Activated B cell treated with CpG ODN at 0.5 μM for 24 hours (primary cell): ENCODE measurements around the gene LPP. TPM values are rescaled to one million over a fixed set of nuclear protein-coding genes. Genes with fewer than 3 reads are reported as not detected.

Experiments
- ATAC-seq: fragments of 200-7000 bp; cut with Tn5 transposase; one replicate; pipeline ENCODE4 v1.10.0; 2021; ENCODE audit warnings: low read depth, mild to moderate bottlenecking, moderate library complexity
- CTCF ChIA-PET: fragments of 350-600 bp; sonication (Branson Sonifier 250); formaldehyde crosslinking; loops from one replicate; lab custom pipeline; 2021; ENCODE audit warnings: antibody characterized with exemption; lab: Charles Lee
- POLR2A ChIA-PET: fragments of 350-600 bp; sonication (Branson Sonifier 250); formaldehyde crosslinking; loops from one replicate; lab custom pipeline; 2021; ENCODE audit warnings: antibody characterized with exemption; lab: Charles Lee
- DNase-seq: peaks from one replicate; pipeline ENCODE4 v3.0.0; 2022
- H3K27ac Mint-ChIP-seq: one replicate; pipeline ENCODE4 v1.8.0; 2020; ENCODE audit warnings: mixed read lengths
- H3K27me3 Mint-ChIP-seq: one replicate; pipeline ENCODE4 v1.8.0; 2021; ENCODE audit warnings: mixed read lengths
- H3K36me3 Mint-ChIP-seq: one replicate; pipeline ENCODE4 v1.8.0; 2021; ENCODE audit warnings: low read depth, mixed read lengths
- H3K4me1 Mint-ChIP-seq: one replicate; pipeline ENCODE4 v1.8.0; 2021; ENCODE audit warnings: mixed read lengths
- H3K4me3 Mint-ChIP-seq: one replicate; pipeline ENCODE4 v1.8.0; 2020; ENCODE audit warnings: mild to moderate bottlenecking, mixed read lengths
- H3K9me3 Mint-ChIP-seq: one replicate; pipeline ENCODE4 v1.8.0; 2020; ENCODE audit warnings: mixed read lengths
- intact Hi-C: fragments of 100-400 bp; cut with micrococcal nuclease; formaldehyde crosslinking; loops from one replicate; pipeline ENCODE4 v1.15.1; 2024
- total RNA-seq: library from RNA; stranded (reverse); gene quantifications from 2 replicates; pipeline ENCODE4 v1.2.3, GENCODE V29; 2022
- TF ChIP-seq, protein P1 (sequence below): fragments of 200-600 bp; IDR thresholded peaks from one replicate; pipeline ENCODE4 v1.8.0; 2022; ENCODE audit warnings: antibody characterized with exemption, mild to moderate bottlenecking

Gene LPP
- total RNA-seq, 1 donor from 2014 or later: 60.1 TPM

- Mint-ChIP-seq H3K27ac (no peak overlapping the region), H3K9me3 (no peaks in the 10 kb centered on the region), H3K36me3 (no peaks in the 10 kb centered on the region), H3K27me3 (no peaks in the 10 kb centered on the region), H3K4me3 (no peak overlapping the region), H3K4me1 (no peaks in the 10 kb centered on the region)
- ChIA-PET CTCF (no interaction called here), POLR2A (no interaction called here)
- intact Hi-C loops: no loop called here
- DNase-seq (no peak), ATAC-seq (no peak)
- TF ChIP-seq, protein P1, sequence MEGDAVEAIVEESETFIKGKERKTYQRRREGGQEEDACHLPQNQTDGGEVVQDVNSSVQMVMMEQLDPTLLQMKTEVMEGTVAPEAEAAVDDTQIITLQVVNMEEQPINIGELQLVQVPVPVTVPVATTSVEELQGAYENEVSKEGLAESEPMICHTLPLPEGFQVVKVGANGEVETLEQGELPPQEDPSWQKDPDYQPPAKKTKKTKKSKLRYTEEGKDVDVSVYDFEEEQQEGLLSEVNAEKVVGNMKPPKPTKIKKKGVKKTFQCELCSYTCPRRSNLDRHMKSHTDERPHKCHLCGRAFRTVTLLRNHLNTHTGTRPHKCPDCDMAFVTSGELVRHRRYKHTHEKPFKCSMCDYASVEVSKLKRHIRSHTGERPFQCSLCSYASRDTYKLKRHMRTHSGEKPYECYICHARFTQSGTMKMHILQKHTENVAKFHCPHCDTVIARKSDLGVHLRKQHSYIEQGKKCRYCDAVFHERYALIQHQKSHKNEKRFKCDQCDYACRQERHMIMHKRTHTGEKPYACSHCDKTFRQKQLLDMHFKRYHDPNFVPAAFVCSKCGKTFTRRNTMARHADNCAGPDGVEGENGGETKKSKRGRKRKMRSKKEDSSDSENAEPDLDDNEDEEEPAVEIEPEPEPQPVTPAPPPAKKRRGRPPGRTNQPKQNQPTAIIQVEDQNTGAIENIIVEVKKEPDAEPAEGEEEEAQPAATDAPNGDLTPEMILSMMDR: no peak
Measured at GRCh38 chr3:188855675-188856074, 701.7 kb downstream of the LPP start.

- Mint-ChIP-seq H3K4me3 (no peak overlapping the region), H3K36me3 (no peaks in the 10 kb centered on the region), H3K27ac (no peak overlapping the region), H3K4me1 (no peaks in the 10 kb centered on the region), H3K27me3 (no peaks in the 10 kb centered on the region), H3K9me3 (no peaks in the 10 kb centered on the region)
- ChIA-PET POLR2A (no interaction called here), CTCF (no interaction called here)
- intact Hi-C loops: no loop called here
- TF ChIP-seq, protein P1: no peak
- DNase-seq: no peak
- no peak for ATAC-seq
Measured at GRCh38 chr3:188860147-188860546, 706.2 kb downstream of the LPP start.

- Mint-ChIP-seq H3K4me3 (no peak overlapping the region), H3K9me3 (no peaks in the 10 kb centered on the region), H3K27ac (peak overlapping the region; percentile 9), H3K27me3 (no peaks in the 10 kb centered on the region), H3K36me3 (peaks cover 14% of the 10 kb centered on the region), H3K4me1 (no peaks in the 10 kb centered on the region)
- TF ChIP-seq, protein P1: no peak
- ATAC-seq: no peak
- intact Hi-C loops: no loop called here
- ChIA-PET POLR2A (interaction anchor here (0.7 kb wide), 1 partner anchor 944 kb away, joined by 3 read pairs; no protein-coding TSS in a partner anchor), CTCF (no interaction called here)
- no peak for DNase-seq
Measured at GRCh38 chr3:188861842-188862744, 708.1 kb downstream of the LPP start.

DNA sequence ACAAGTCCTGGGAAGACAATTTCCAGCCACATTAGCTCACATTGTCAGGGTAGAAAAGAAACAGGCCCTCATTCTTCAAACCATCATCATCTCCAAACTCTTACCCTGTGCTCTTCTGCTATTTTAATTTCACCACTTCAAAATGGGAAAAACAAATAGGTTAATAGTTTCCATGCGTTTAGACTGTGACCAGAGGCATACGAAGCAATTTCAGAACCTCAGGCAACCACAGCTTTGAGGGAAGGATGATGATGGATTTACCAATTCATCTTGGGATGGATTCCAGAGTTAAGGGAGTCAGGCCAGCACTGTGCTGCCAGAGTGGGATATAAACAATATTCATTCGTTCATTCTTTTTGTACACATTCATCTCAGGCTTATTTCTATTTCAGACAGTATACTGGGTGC, 710.0 kb downstream of the LPP start:
- H3K4me1 Mint-ChIP-seq: peaks cover 5% of the 10 kb centered on the region
- no peak overlapping the region for H3K27ac Mint-ChIP-seq
- CTCF ChIA-PET: no interaction called here
- H3K4me3 Mint-ChIP-seq: no peak overlapping the region
- H3K36me3 Mint-ChIP-seq: peaks cover 19% of the 10 kb centered on the region
- ATAC-seq: no peak
- POLR2A ChIA-PET: no interaction called here
- TF ChIP-seq, protein P1: no peak
- no peaks in the 10 kb centered on the region for H3K9me3 Mint-ChIP-seq
- intact Hi-C loops: no loop called here
- DNase-seq: no peak
- H3K27me3 Mint-ChIP-seq: no peaks in the 10 kb centered on the region

- Mint-ChIP-seq H3K27me3 (no peaks in the 10 kb centered on the region), H3K27ac (no peak overlapping the region), H3K4me3 (no peak overlapping the region), H3K4me1 (peaks cover 5% of the 10 kb centered on the region), H3K9me3 (no peaks in the 10 kb centered on the region), H3K36me3 (peaks cover 32% of the 10 kb centered on the region)
- ChIA-PET CTCF (no interaction called here), POLR2A (no interaction called here)
- intact Hi-C loops: no loop called here
- TF ChIP-seq, protein P1: no peak
- DNase-seq (no peak), ATAC-seq (no peak)
Measured at GRCh38 chr3:188867691-188868265, 713.8 kb downstream of the LPP start.
